Eye (tissue), 1 donor: ENCODE results near the gene GPR63.

Experiments
- DNase-seq: peaks from one replicate; pipeline ENCODE4 v3.0.0-alpha.2; 2015

GPR63 gene

DNA sequence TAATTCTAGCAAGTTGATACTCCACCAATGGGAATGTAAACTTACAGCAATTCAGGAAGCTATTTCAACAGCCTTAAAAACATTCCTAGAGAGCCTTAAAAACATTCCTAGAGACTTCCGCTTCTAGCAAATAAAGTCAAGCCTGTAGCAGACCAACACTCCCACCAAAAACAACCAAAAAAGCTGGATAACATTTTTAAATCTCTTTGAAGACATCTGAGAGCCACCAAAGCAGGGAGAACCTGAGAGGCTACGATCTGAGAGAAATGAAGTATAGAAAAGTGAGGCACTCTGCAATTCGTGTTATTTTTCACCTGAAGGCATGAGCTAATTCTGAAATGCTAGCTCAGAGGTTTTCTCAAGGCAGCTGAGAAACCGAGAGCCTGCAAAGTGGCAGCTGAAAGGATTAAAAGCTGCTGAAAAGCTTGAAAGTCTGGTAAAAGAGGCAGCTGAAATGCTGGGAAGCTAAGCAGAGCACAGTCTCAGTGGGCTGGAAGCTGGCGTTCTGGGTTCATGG lies 20.9 kb downstream of the GPR63 start:
- peak; percentile 59 for DNase-seq

DNA sequence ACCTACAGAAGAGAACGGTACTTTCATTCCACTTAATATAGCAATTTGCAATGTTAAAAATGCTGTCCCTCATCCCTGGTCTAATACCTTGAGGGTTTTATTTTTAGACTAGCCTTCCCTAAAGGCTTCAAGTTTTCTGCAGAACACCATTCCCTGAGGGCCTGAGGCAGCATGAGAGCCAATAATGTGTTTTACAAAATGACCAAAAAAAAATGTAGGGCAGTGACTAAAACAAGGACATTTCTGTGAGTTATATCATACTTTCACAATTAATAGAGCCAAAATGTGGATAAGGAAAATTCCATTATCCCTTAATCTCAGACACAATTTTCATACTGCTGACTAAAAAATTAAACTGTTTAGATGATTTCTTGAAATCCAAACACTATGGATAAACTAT lies 22.7 kb downstream of the GPR63 start:
- DNase-seq, result no peak

DNA sequence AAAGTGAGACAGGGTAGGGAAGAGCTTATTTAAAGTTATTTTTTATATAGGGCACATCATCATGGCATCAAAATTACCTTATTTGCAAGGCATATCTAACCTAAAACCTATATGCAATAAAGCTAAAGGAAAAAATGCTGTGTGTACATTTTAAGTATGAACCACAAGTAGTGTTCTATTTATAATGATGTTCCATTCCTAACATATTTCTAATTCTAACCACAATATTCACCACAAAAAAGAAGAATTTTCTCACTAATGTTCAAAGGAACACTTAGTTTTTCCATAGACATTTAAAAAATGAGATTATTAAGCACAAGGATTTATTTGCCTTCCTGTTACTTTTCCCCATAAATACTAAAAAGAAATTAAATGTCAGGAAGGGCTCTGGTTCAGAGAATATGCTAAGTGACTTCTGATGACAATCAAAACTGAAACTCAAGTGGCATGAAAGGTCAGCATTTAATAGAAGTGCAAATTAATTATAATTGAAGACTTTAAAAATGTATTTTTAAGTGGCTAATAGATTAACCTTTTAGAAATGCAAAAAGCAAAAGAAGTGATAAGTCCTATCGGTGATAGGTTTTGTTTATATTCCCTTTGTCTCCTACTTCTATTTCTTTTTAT lies 25.1 kb downstream of the GPR63 start:
- DNase-seq, result no peak

DNA sequence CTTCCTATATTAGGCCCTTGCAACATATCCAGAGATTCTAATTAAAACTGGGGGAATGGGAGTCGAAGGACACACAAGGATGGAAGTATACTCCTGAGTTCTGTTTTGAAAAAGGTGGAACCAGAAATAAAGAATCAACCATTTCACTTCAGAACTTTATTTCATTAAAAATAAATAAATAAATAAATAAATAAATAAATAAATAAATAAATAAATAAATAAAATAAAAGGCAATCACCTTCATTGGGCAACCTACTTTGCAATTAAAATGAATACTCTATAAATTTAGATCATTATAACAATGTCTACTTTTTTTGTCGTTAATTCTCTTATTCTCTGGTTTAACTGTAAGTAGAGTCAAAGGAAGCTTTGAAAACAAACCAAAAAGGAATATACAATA lies 25.6 kb downstream of the GPR63 start:
- no peak for DNase-seq

DNA sequence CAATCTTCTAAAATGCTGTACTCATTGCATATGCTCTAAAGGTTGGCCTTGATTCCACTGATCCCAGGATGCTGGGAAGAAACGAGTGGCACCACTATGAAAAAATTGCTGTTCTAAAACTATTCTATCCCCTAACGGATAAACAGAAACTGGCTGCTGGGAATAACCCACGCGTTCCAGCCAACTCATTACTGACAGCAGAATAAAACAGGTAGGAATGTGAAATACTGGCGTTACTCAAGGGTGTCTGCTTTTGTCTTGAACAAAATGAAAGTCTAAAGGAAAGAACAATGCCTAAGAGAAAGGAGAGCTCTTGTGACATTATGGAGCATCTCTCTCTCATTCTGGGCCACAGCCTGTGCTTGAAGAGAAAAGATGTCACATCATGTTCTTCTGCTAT lies 26.1 kb downstream of the GPR63 start:
- DNase-seq, result no peak

DNA sequence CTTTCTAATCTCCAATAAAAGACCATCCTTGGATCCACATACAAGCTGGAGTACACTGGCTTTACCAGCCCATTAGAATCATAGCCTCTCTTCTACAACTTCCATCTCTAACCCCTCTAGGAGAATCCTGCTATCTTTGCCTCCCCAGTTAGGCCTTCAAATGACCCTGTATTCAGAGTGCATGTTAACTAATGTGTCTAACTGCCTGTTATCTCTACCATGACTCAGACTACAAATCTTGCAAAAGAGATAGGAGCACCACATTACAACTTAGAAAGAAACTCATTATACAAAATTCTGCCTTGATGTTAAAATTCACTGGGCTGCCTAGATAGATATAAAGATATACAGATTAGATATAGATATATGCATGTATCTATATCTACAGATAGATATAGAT lies 28.2 kb downstream of the GPR63 start:
- DNase-seq, result no peak

DNA sequence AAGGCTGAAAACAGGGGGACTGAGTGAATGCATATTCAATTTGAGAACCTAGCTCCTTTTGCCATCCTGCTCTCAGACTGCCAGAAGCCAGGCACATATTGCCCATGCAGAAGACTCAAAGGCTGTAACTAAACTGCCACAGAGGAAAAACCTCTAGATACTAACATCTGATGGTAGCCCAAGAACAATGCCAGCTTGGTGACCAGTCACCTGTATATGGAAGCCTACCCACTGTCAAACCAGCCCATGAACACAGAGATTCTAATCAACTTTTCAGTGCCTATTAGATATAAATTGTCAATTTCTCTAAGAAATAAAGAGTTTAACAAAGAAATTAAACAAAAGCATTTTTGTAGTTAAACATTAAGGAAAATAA lies 34.2 kb downstream of the GPR63 start:
- DNase-seq, result no peak

DNA sequence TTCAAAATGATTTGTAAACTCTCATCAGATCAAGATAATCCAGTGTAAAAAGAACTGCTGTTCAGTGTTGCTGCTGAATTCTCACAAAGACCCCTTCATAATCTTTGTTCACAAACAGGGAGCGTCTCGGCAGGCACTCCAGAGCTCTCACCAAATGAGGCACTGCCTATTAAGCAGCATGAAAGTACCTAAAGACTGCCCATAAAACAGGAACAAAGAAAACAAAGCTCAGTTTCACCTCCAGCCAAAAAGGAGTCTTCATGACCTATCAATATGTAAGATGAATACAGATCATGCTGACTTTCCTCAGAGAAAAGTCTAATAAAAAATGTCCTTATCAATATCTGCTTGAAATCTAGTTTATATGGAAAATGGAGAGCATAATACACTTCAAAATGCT lies 41.8 kb downstream of the GPR63 start:
- no peak for DNase-seq

DNA sequence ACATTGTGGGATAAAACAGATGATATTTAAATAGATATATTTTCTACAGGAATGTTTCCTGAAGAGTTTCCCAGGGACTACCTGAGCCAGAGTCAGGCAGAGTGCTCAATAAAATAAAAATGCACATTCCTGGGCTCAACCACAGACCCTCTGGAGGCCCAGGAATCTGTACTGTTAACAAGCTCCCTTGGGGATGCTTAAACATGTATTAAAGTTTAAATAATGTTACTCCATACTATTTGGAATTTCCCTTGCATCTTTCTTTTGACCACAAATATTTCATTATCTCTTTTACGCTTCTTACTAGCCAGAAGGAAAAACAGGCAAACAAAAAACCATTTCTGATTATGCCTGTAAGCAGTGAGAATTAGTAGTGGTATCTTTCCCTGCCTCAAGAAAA lies 42.3 kb downstream of the GPR63 start:
- no peak for DNase-seq

DNA sequence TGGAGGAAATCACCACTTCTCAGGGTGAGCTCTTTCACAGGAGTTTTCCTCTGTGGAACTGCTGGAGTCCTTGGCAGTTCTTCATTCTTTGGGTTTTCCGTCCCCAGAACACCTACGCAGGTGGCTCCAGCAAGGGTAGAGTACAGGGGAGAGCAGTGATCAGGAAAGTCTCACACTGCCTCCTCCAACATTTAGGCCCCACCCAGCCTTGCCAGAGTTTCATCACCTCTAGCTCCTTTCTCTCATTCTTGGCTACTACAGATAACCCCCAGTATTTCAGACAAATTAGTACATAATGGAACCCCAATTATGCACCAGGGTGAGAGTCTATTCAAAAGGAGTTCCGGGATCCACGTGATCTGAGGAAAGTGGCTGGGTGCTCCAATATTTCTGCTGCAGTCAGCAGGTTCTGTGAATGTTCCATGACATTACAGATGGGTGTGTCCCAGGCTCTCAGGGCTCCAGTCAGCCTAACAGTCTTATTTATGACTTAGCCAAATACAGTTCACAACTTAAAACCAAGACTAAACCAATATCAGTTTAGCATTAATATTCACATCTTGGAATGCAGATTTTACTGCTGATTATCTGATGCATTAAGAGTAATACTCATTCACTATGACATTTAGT lies 44.6 kb downstream of the GPR63 start:
- no peak for DNase-seq

DNA sequence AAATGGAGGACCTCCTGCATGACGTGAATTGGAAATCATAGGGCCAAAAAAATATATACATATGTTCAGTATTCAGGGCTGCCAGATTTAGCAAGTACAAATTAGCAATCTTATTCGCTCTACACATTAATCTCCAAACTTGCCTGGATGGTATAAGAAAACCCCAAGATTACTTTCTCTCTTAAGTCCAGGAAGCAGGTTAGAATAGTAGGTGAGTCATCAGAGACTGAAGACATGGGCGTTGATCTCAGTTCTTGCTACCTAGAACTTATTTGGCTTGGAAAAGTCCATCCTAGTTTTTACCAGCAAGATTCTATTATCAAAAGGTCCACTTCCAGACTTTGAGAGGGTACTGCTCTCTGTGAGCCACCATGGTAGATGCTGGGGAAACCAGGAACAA lies 47.4 kb downstream of the GPR63 start:
- no peak for DNase-seq

DNA sequence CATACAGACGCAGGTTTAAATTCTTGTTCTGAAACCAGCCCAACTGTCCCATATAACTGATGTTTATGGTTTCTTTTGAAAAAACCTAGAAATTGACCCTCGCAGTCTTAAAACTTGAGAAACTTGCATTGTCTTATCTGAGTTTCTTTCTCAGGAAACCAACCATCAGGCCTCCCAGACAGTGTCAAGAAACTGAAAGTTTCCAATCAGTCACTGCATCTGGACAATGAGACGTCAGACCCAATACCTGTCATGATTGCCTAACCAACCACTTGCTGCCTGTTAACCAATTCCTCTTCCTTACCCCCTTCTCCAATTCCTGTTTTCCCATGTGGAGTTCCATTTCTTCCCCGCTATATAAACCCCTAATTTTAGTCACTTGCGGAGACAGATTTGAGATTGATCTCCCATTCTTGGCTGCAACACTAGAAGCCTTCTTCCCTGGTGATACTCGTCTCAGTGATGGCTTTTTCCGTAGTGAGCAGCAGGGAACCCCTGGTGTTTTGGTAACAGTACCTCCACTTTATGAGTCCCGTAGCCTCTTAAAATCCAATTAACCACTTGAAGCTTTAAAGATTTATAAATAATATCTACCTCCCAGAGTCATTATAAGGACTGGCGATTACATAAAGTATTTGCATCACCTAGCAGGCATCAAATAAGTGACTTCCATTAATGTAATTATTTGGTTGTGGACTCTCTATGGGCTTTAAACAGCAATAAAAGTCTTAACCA lies 49.3 kb downstream of the GPR63 start:
- peak; percentile 32 for DNase-seq

DNA sequence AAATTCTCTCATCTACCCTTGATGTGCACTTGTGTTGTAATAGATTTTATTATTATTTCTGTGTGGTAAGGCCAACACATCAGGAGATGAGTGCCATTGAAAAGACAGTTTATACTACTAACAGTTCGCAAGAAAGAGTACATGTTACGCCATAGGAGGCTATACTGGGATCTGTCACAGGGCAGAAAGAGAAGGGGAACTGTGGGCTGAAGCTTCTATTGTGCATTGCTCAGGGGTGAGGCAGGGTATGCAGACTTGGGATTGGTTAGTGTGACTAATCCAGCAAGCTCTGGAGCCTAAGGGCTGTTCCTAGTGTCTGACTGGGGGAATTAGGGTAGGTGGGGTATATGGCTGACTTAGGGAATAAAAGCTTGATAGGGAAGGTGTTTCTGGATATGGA lies 50.9 kb downstream of the GPR63 start:
- no peak for DNase-seq

DNA sequence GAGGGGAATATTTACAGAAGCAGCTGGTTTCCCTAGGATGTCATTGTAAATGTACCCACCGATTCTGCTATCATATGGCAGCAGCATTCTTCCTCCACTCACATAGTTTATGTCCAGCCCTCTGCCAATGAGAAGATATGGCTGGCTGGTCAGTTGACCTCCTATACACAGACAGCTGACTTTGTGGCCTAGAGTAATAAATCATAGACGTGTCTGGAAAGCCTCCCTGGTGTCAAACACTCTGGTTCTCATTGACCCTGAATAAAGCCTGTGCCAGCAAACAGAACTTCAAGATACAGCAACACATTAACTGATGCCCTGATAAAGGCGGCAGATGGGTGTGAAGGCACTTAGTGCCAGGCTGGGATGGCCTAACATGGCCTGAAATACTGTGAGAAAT lies 52.6 kb downstream of the GPR63 start:
- no peak for DNase-seq

DNA sequence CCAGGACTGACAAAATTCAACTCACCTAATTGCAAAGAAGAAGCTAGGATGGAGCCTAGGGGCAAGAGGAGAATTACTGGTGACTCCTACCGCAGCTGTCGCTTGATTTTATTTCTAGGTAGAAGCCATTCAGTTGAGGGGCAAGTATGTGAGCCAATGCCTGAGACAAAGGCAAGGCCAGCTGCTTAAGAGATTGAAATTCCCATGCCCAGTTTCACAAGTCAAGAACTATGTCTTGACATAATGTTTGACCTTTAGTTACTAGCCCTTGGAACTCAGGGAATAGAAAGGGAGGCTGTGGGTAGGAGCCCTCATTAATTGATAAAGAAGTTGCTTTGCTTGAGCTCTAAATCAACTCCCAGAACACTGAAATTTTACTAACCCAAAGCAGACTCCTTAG lies 54.0 kb downstream of the GPR63 start:
- DNase-seq, result no peak

DNA sequence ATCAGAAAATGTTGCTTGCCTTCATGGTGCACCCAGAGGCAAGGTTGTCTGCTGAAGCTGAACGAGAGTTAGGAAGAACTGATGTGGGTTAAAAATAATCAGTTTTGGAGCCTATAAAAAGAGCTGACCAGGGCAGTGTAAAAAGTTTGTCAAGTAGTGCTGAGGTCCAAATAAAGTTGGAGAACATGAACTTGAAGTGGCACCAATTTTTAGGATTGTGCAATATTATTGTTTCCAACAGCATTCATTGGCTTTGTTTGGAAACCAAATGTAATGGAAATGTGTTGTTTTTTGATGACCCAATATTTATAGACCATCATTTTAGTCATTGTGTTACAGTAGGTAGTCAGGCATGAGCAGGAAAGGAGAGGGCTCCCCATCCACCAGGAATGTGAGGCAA lies 55.7 kb downstream of the GPR63 start:
- no peak for DNase-seq

DNA sequence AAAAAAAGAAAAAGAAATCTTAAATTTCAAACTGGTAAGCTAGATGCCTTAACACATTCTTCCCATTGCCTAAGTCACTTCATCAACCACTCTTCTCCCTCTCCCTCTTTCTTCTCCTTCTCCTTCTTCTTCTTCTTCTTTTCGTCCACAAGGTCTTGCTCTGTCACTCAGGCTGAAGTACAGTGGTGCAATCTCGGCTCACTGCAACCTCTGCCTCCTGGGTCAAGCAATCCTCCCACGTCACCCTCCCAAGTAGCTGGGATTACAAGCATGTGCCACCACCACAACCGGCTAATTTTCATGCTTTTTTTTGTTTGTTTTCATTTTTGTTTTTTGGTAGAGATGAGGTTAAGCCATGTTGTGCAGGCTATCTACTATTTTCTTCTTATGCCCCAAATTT lies 60.2 kb downstream of the GPR63 start:
- DNase-seq, result no peak

DNA sequence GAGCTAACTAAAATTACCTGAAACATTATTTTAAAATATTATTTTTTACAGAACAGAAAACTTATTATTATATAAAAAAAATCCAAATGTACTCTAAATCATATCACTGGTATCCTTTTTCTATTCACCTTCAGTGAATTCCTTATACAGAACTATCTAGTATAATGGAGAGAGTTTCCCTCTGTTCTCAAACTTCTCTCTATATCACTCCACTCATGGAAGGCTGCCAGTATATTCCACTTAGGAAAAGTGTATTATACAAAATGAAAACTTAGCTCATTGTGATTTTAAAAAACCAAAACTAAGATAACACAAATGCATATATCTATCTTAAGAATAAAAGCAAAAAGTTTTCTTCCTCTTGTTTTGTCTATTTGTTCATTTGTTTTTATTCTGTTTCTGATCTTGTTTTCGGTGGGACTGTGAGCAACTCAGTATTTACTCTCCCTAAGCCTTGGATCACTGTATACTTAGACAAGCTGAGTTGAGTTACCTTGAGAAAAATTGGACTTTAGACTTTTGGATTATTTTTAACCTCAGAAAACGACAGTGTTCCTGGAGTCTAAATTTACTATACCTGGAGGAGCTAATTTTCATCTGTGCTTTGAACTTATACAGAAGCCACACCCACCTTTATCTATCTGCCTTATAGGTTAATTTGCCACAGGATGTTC lies 61.4 kb downstream of the GPR63 start:
- no peak for DNase-seq

DNA sequence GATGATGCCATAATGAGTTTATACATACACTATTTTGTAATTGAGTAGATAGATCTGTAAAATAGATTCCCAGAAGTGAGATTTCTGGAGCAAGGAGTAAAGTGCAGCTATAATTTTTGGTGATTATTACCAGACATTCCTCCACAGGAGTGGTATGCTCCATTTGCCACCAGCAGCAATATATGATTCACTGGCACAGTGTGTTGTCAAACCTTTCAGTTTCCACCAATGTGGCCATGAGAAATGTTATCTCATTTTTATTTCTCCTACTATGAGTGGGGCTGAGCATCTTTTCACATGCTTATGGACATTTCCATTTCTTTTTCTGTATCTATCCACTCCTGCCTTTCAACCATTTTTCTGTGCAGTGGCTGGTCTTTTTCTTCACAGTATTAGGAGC lies 70.5 kb downstream of the GPR63 start:
- DNase-seq, result no peak

DNA sequence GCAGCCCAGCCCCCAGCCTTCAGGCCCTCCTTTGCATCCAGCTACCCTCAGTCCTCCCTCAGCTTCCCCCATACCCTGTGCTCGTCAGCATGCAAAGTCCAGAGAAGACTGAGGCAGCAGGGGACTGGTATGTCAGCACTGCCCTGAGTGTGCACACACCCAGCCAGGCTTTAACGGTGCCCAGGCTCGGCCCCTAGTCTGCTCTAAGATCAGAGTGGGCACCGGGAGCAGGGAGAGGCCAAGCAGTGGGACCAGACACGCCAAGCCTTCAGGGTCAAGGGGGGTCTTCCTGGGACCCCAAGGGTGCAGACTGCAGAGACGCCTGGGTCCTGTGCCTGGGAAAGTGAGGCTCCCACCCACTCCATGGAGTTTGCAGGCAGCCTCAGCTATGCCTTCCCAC lies 74.7 kb downstream of the GPR63 start:
- no peak for DNase-seq

DNA sequence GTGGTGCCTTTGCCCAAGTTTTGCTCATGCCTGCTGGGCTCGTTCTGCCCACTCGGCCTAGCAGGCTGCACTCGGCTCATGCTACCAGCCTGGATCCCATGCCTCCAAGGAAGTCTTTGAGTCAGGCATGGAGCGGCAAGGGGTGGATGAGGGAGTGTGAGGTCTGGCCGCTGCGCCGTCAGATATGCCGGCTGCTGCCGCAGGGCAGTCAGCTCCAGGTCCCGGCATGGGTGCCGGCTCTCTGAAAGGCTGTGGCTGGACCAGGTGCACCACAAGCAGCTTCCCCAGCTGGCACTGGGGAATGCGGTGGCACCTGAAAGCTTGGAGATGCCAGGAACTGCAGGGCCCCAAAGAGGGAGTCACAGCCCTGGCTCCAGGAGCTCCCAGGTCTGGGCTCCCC lies 75.5 kb downstream of the GPR63 start:
- DNase-seq, result no peak

DNA sequence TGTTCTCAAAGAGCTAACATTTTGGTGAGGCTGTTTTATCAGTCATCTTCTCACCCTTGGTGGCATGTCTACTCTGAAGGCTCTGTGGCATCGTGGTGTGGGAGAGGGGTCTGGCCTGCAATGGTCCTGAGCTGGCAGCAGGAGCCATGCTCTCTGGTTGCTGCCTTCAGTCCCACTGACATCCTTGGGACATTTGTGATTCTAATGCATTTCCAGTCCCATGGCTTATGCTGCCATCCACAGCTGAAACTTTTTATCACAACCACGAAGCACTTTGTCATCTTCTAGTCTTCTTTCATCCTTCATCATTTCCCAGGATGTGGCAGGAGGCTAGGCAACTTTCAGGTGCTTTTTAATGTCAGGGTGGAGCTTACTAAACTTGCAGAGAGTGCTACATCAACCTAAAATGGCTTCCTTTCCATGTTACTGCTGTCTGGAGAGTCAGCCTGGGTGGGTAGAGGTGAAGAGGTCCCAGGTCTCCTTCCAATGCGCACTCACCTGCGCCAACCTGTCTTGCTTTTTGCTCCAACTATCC lies 77.1 kb downstream of the GPR63 start:
- DNase-seq, result no peak

DNA sequence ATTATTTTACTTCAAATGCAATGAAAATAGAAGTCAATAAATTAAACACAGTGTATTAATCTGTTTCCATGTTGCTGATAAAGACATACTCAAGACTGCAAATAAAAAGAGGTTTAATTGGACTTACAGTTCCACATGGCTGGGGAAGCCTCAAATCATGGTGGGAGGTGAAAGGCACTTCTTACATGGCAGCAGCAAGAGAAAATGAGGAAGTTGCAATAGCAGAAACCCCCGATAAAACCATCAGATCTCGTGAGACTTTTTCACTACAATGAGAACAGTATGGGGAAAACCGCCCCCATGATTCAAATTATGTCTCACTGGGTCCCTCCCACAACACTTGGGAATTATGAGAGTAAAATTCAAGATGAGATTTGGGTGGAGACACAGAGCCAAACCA lies 82.2 kb downstream of the GPR63 start:
- no peak for DNase-seq

DNA sequence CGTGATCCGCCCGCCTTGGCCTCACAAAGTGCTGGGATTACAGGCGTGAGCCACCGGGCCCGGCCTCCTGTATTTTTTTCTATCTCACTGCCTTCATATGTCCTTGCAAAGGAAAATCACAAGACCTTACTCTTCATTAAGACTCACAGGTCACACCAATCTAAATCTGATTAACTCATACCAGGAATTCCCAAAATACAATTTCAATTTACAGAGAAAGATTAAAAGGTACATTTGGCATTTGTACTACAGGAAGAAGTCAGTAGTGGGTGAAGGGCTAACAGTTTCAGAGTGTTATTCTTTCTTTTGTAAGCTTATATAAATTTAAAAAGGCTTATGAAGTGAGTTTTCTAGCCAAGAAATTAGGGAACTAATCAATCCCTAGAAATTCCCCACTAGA lies 87.4 kb downstream of the GPR63 start:
- DNase-seq, result no peak
